DOHH2 (cell line): ENCODE measurements around the gene RTTN.

Experiments
- CTCF ChIP-seq: fragments of 200-600 bp; sonication (generic); IDR thresholded peaks from one replicate; pipeline ENCODE4 v1.5.1; 2014; ENCODE audit warnings: antibody characterized with exemption, mild to moderate bottlenecking, low read depth, low read length; ENCODE audit not compliant: poor library complexity, severe bottlenecking
- EZH2phosphoT487 ChIP-seq: fragments of 200-600 bp; sonication (generic); IDR thresholded peaks from 2 replicates; pipeline ENCODE4 v1.6.1; 2017; ENCODE audit warnings: borderline replicate concordance, mild to moderate bottlenecking, antibody characterized with exemption, low read length, moderate library complexity, mixed read lengths

DNA sequence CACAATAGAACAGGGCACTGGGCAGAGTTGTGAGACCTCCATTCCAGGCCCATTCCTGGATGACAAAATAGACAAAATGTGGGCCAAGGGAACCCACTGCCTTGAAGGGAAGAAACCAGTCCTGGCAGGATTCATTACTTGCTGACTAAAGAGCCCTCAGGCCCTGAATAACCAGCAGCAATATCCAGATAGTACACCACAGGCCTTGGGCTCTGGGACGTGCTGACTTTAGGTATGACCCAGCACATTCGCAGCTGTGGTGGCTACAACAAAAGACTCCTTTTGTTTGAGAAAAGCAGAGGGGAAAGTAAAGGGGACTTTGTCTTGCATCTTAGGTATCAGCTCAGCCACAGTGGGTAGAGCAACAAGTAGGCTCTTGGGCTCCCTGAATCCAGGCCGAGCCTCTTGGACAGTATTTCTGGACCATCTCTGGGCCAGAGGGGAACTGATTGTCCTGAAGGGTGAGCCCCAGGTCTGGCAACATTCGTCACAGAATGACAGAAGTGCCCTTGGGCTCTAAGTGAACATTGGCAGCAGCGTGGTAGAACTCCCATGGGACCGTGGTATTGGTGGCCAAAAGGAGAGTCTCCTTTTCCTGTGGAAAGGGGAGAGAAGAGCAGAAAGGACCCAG lies 167.9 kb downstream of the RTTN start:
- TF ChIP-seq CTCF = no peak
- TF ChIP-seq EZH2phosphoT487 = no peak
